Neural crest cell (in vitro differentiated cells): ENCODE data around the gene KXD1. TPM values are rescaled to one million over a fixed set of nuclear protein-coding genes. Genes with fewer than 3 reads are reported as not detected.
A peak's percentile ranks its signal among the peaks of the same experiment; 100 is the strongest.

Experiments
- DNase-seq: peaks from one replicate; pipeline ENCODE4 v3.0.0; 2021; ENCODE audit warnings: low read depth, mixed read lengths, low spot score
- H3K27ac Mint-ChIP-seq: one replicate; pipeline ENCODE4 v1.8.0; 2021; ENCODE audit warnings: mild to moderate bottlenecking, mixed read lengths; ENCODE audit not compliant: unreplicated experiment
- H3K27me3 Mint-ChIP-seq: 2 replicates; pipeline ENCODE4 v1.8.0; 2021; ENCODE audit warnings: low read depth, mild to moderate bottlenecking, mixed read lengths
- H3K36me3 Mint-ChIP-seq: 2 replicates; pipeline ENCODE4 v1.8.0; 2021; ENCODE audit warnings: low read depth, mild to moderate bottlenecking, mixed read lengths
- H3K4me1 Mint-ChIP-seq: 2 replicates; pipeline ENCODE4 v1.8.0; 2021; ENCODE audit warnings: mixed read lengths
- H3K4me3 Mint-ChIP-seq: one replicate; pipeline ENCODE4 v1.8.0; 2021; ENCODE audit warnings: mild to moderate bottlenecking, mixed read lengths
- H3K9me3 Mint-ChIP-seq: 2 replicates; pipeline ENCODE4 v1.8.0; 2021; ENCODE audit warnings: mixed read lengths
- CTCF ChIP-seq: fragments of 200-600 bp; sonication (generic); conservative IDR thresholded peaks from 2 replicates; pipeline ENCODE4 v1.5.0; 2021; ENCODE audit warnings: antibody characterized with exemption, mild to moderate bottlenecking
- total RNA-seq: library from RNA; stranded (reverse); gene quantifications from 2 replicates; pipeline ENCODE4 v1.2.1, GENCODE V29; 2021

The KXD1 gene
- total RNA-seq, 1 donor from 2014 or later = 88.5 TPM

GRCh38 chr19:18559685-18560084 lies 2.0 kb downstream of the KXD1 start:
- no peak for DNase-seq
- H3K27ac Mint-ChIP-seq = no peak overlapping the region
- no peaks in the 10 kb centered on the region for H3K27me3 Mint-ChIP-seq
- H3K4me3 Mint-ChIP-seq = peak overlapping the region; percentile 93
- H3K9me3 Mint-ChIP-seq = no peaks in the 10 kb centered on the region
- peaks cover 13% of the 10 kb centered on the region for H3K4me1 Mint-ChIP-seq
- no peak for TF ChIP-seq CTCF
- H3K36me3 Mint-ChIP-seq = peaks cover 3% of the 10 kb centered on the region

- no peak overlapping the region for H3K27ac Mint-ChIP-seq
- no peak for DNase-seq
- H3K27me3 Mint-ChIP-seq = no peaks in the 10 kb centered on the region
- no peaks in the 10 kb centered on the region for H3K9me3 Mint-ChIP-seq
- H3K4me1 Mint-ChIP-seq = peaks cover 13% of the 10 kb centered on the region
- no peak for TF ChIP-seq CTCF
- peaks cover 6% of the 10 kb centered on the region for H3K36me3 Mint-ChIP-seq
- no peak overlapping the region for H3K4me3 Mint-ChIP-seq
Measured at GRCh38 chr19:18562086-18562485, 4.4 kb downstream of the KXD1 start.

- H3K9me3 Mint-ChIP-seq = no peaks in the 10 kb centered on the region
- no peaks in the 10 kb centered on the region for H3K27me3 Mint-ChIP-seq
- H3K4me3 Mint-ChIP-seq = no peak overlapping the region
- TF ChIP-seq CTCF = no peak
- no peak for DNase-seq
- H3K36me3 Mint-ChIP-seq = peaks cover 9% of the 10 kb centered on the region
- peaks cover 8% of the 10 kb centered on the region for H3K4me1 Mint-ChIP-seq
- no peak overlapping the region for H3K27ac Mint-ChIP-seq
Measured at GRCh38 chr19:18566953-18567352, 9.3 kb downstream of the KXD1 start.

GRCh38 chr19:18568367-18568766 lies 10.7 kb downstream of the KXD1 start:
- peaks cover 20% of the 10 kb centered on the region for H3K4me1 Mint-ChIP-seq
- H3K36me3 Mint-ChIP-seq = peaks cover 13% of the 10 kb centered on the region
- DNase-seq = no peak
- no peaks in the 10 kb centered on the region for H3K27me3 Mint-ChIP-seq
- TF ChIP-seq CTCF = no peak
- no peaks in the 10 kb centered on the region for H3K9me3 Mint-ChIP-seq
- H3K27ac Mint-ChIP-seq = no peak overlapping the region
- H3K4me3 Mint-ChIP-seq = peak overlapping the region; percentile 47

- Mint-ChIP-seq H3K9me3 (no peaks in the 10 kb centered on the region), H3K27ac (peak within 1 kb of the TSS; percentile 94), H3K27me3 (no peaks in the 10 kb centered on the region), H3K36me3 (peaks cover 8% of the 10 kb centered on the region), H3K4me3 (peak within 1 kb of the TSS; percentile 85), H3K4me1 (peaks cover 25% of the 10 kb centered on the region)
- peak; percentile 98 for DNase-seq
- TF ChIP-seq CTCF = peak; percentile 7
Measured at GRCh38 chr19:18571564-18572344, 14.1 kb downstream of the KXD1 start, which contains the start of gene UBA52. Gene UBA52, plus strand, starts transcription at chr19:18571857. Its CDS starts 1,444 bp downstream, at chr19:18573301.
